Tibial nerve (tissue), 4 donors: ENCODE measurements around the gene RWDD4. TPM values are rescaled to one million over a fixed set of nuclear protein-coding genes. Genes with fewer than 3 reads are reported as not detected.
"Not testable (repeated sequence)": the region's sequence is repeated elsewhere in the genome, so short reads cannot be mapped to it uniquely, and the experiment has no call there.

ENCODE experiments used
- DNase-seq, 2 donors: peaks; one replicate each; pipeline ENCODE4 v3.0.0-alpha.2; 2019; ENCODE audit warnings: low spot score in 2 of 2
- H3K27ac ChIP-seq, 4 donors: fragments of 200-600 bp; sonication (generic) in 3 of 4; one replicate each; pipeline ENCODE4 v1.5.1; 2017 to 2019; ENCODE audit warnings: mild to moderate bottlenecking in 1 of 4
- H3K27me3 ChIP-seq, 2 donors: fragments of 200-600 bp; sonication (generic) in 1 of 2; one replicate each; pipeline versions ENCODE4 v1.5.1 to v1.6.0; 2017 to 2019
- H3K36me3 ChIP-seq, 3 donors: fragments of 200-600 bp; sonication (generic); one replicate each; pipeline ENCODE4 v1.5.1; 2018 to 2019
- H3K4me1 ChIP-seq, 4 donors: fragments of 200-600 bp; sonication (generic) in 3 of 4; one replicate each; pipeline ENCODE4 v1.5.1; 2017 to 2019
- H3K4me3 ChIP-seq, 4 donors: fragments of 200-600 bp; sonication (generic) in 3 of 4; one replicate each; pipeline ENCODE4 v1.5.1; 2017 to 2019; ENCODE audit warnings: mild to moderate bottlenecking in 1 of 4, moderate library complexity in 1 of 4
- H3K9me3 ChIP-seq, 4 donors: fragments of 200-600 bp; sonication (generic) in 3 of 4; one replicate each; pipeline ENCODE4 v1.5.1; 2017 to 2019
- CTCF ChIP-seq, 5 experiments: fragments of 200-600 bp in 3 of 5; fragments of 450-650 bp in 2 of 5; sonication (generic) in 3 of 5; IDR thresholded peaks; one replicate each; pipeline ENCODE4 v1.5.1; 2016 to 2019; ENCODE audit warnings: antibody characterized with exemption in 5 of 5, mild to moderate bottlenecking in 3 of 5, moderate library complexity in 2 of 5
- EP300 ChIP-seq, 2 donors: sonication (generic); formaldehyde crosslinking; IDR thresholded peaks; one replicate each; pipeline ENCODE4 v1.6.1; 2017; ENCODE audit warnings: antibody characterized with exemption in 2 of 2, mild to moderate bottlenecking in 1 of 2
- POLR2A ChIP-seq, 2 donors: fragments of 450-650 bp; IDR thresholded peaks; one replicate each; pipeline ENCODE4 v1.6.1; 2017; ENCODE audit warnings: antibody characterized with exemption in 2 of 2, mild to moderate bottlenecking in 2 of 2, moderate library complexity in 2 of 2
- WGBS, 2 donors: methylation state at CpG; one replicate each; pipeline ENCODE4 v1.1.5; 2018; 5-methylcytosine and 5-hydroxymethylcytosine counted together
- total RNA-seq, 4 donors: library from RNA; depleted of rRNA; stranded (reverse); fragments of >200 nt; gene quantifications; one replicate each; pipeline ENCODE4 v1.1.0, GENCODE V29; 2016

RWDD4 gene
- total RNA-seq, 4 donors from 2014 or later: 19.8 to 24.9 (median 24.8) TPM

DNA sequence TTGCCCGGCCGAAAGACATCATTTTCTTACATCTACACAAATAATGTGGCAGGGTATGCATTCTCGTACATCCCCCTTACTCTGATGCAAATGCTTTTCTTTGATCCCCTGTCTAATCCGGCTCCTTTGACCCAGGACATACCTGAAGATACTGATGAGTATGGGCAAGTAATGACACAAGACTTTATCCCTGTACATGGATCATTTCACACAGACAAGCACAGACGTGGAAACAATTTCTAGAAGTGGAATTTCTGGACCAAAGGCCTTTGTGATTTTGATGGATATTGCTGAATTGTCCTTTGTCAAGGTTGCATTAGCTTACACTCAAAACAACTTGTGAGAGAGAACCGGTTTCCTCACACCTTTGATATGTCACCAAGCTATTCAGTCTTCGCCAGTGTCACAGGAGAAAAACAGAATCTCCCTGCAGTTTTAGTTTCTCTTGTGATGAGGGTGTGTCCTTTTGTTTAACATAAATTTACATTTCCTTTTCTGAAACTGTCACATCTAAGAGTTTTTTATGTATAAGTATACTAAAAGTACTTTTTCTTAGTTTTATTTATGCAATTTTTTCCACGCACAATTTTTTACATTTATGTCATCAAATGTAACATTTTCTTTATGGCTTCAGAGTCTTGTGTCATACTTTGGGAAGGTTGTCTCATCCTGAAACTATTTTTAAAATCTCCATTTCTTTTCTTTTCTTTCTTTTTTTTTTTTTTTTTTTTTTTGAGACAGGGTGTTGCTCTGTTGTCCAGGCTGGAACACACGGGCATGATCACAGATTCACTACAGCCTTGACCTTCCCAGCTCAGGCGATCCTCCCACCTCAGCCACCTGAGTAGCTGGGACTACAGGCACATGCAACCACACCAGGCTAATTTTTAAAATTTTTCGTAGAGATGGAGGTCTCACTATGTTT, 25.2 kb downstream of the RWDD4 start:
- TF ChIP-seq EP300 (IDR thresholded peaks at IDR 0.05): no peak
- no peak for TF ChIP-seq CTCF (IDR thresholded peaks at IDR 0.05)
- no peak for TF ChIP-seq POLR2A (IDR thresholded peaks at IDR 0.05)
- Histone ChIP-seq H3K4me1 (peaks cover 0 to 9% (median 1%) of the 10 kb centered on the region in 4 donors), H3K9me3 (no peaks in the 10 kb centered on the region), H3K36me3 (no peaks in the 10 kb centered on the region), H3K4me3 (no peak overlapping the region), H3K27me3 (no peaks in the 10 kb centered on the region), H3K27ac (no peak overlapping the region)
- 76 to 81% methylated on average over 11 of the region's 11 CpGs for WGBS, 2 donors
- no peak for DNase-seq

DNA sequence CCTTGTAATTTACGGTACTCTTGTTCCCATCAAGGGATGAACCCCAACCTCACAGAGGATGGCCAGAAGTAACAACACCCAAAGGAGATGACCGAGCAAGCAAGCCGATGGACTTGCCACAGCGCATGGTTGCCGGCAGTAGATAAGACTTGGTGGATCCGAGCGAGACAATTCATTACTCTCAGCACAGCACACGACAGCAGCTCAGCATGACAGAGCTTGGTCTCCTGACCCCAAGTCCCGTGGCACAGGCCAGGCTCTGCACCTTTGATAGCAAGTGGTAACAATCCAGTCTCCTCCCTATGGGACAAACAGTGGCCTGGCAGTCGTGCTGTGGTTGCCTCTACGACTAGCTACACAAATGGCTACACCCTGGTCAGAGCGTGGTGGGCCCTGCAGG, 26.3 kb downstream of the RWDD4 start:
- Histone ChIP-seq H3K27ac (no peak overlapping the region), H3K36me3 (no peaks in the 10 kb centered on the region), H3K4me3 (no peak overlapping the region), H3K4me1 (peaks cover 0 to 7% (median 0%) of the 10 kb centered on the region in 4 donors), H3K27me3 (no peaks in the 10 kb centered on the region), H3K9me3 (no peaks in the 10 kb centered on the region)
- TF ChIP-seq CTCF (IDR thresholded peaks at IDR 0.05) (no peak), POLR2A (IDR thresholded peaks at IDR 0.05) (no peak), EP300 (IDR thresholded peaks at IDR 0.05) (no peak)
- 82 to 84% methylated on average over 12 of the region's 12 CpGs for WGBS, 2 donors
- DNase-seq: no peak

DNA sequence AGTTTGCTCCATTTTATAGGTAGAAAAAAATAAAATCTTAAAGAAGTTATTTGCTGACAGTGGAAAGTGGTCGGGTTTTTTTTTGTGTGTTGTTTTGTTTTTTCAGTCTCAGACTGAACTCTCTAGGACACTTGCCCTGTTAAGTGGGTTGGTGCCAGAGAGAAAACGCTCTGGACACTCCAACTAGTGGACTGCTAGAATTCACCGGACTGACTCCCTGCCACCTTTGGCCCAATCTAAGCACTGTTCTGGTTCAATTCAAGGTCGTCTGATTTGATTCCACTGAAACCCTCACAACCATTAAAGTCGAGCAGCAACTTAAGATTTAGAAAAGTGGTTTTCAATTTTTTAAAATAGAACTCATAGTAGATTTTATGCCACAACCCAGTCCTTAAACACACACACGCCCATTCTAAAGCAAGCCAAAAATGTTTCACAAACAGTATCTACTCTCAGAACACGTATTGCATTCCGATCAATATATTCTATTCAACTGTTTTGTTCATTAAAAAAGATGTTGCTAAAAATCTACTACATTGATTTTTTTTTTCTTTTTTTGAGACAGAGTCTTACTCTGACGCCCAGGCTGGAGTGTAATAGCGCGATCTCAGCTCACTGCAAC, 27.3 kb downstream of the RWDD4 start:
- no peak for DNase-seq
- 61 to 68% methylated on average over 11 of the region's 11 CpGs for WGBS, 2 donors
- H3K36me3 ChIP-seq: no peaks in the 10 kb centered on the region
- TF ChIP-seq CTCF (IDR thresholded peaks at IDR 0.05): no peak
- TF ChIP-seq POLR2A (IDR thresholded peaks at IDR 0.05): no peak
- TF ChIP-seq EP300 (IDR thresholded peaks at IDR 0.05): no peak
- H3K27me3 ChIP-seq: no peaks in the 10 kb centered on the region
- H3K4me1 ChIP-seq: no peaks in the 10 kb centered on the region
- H3K9me3 ChIP-seq: no peaks in the 10 kb centered on the region
- H3K27ac ChIP-seq: peak overlapping the region in 1 of 4 donors; percentile 2
- no peak overlapping the region for H3K4me3 ChIP-seq

GRCh38 chr4:183627979-183628588, 30.9 kb downstream of the RWDD4 start:
- Histone ChIP-seq H3K27me3 (no peaks in the 10 kb centered on the region), H3K4me3 (no peak overlapping the region), H3K27ac (no peak overlapping the region), H3K4me1 (no peaks in the 10 kb centered on the region), H3K36me3 (no peaks in the 10 kb centered on the region), H3K9me3 (no peaks in the 10 kb centered on the region)
- DNase-seq: no peak
- 82 to 95% methylated on average over 11 to 12 of the region's 12 CpGs for WGBS, 2 donors
- TF ChIP-seq CTCF (IDR thresholded peaks at IDR 0.05): no peak
- TF ChIP-seq EP300 (IDR thresholded peaks at IDR 0.05): no peak
- TF ChIP-seq POLR2A (IDR thresholded peaks at IDR 0.05): no peak

GRCh38 chr4:183627286-183627685, 31.7 kb downstream of the RWDD4 start:
- not testable (repeated sequence) for H3K4me3 ChIP-seq, H3K4me1 ChIP-seq, H3K27ac ChIP-seq, H3K27me3 ChIP-seq, H3K9me3 ChIP-seq, DNase-seq, H3K36me3 ChIP-seq
- 91 to 93% methylated on average over 5 of the region's 5 CpGs for WGBS, 2 donors
